GM08714 (cell line): Measurements from ENCODE around the gene SEC16B.
"Not testable (repeated sequence)": the region's sequence is repeated elsewhere in the genome, so short reads cannot be mapped to it uniquely, and the experiment has no call there.

Experiments used
- H3K4me3 ChIP-seq: fragments of 200-500 bp; sonication (Bioruptor generic); 2 replicates; pipeline ENCODE4 v1.5.1; 2014; ENCODE audit warnings: mild to moderate bottlenecking, low read length, inconsistent platforms
- ZNF274 ChIP-seq: IDR thresholded peaks from 2 replicates; pipeline ENCODE4 v1.6.1; 2012; ENCODE audit warnings: mild to moderate bottlenecking, low read depth, low read length

Gene SEC16B

DNA sequence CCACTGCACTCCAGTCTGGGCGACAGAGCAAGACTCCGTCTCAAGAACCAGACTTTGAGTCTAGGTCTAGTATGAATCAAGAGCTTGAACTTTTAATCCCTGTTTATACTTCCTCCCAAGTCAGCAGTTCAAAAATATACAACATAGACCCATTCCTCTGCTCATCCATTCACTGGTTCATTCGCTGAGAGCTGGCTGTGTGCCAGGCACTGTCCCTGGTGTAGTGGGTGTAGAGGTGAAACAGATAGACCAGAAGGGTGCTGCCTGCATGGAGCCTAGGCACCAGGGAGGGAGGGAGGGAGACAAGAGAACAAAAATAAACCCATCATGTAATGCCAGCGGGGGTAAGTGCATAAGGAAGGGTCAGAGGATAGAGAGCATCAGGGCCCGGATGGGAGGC, 25.5 kb upstream of the SEC16B start:
- TF ChIP-seq ZNF274, result no peak
- no peak overlapping the region for H3K4me3 ChIP-seq

DNA sequence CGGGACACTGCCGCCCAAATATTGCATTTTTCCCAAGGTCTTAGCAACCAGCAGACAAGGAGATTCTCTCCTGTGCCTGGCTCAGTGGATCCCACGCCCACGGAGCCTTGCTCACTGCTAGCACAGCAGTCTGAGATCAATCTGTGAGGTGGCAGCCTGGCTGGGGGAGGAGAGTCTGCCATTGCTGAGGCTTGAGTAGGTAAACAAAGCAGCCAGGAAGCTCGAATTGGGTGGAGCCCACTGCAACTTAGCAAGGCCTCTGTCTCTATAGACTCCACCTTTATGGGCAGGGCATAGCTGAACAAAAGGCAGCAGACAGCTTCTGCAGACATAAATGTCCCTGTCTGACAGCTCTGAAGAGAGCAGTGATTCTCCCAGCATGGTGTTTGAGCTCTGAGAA, 16.4 kb upstream of the SEC16B start:
- H3K4me3 ChIP-seq, result not testable (repeated sequence)

DNA sequence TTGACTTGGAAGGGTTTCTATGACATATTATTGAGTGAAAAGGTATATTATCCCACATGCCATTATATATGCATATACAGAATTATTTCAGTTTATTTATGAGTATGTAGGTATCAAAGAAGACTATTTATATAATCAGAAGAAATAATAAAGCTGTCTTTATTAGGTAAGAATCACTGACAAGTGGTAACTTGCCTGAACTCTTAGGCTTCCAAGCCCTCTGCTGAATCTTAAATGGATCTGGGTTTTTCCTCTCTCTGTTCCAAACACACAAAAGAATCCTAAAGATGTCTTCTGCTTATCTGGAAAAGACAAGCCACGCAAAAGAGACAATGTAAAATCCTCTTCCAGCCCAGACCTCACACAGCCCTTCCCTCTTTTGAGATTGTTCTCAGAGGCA, 14.9 kb upstream of the SEC16B start:
- H3K4me3 ChIP-seq, result no peak overlapping the region
- no peak for TF ChIP-seq ZNF274

DNA sequence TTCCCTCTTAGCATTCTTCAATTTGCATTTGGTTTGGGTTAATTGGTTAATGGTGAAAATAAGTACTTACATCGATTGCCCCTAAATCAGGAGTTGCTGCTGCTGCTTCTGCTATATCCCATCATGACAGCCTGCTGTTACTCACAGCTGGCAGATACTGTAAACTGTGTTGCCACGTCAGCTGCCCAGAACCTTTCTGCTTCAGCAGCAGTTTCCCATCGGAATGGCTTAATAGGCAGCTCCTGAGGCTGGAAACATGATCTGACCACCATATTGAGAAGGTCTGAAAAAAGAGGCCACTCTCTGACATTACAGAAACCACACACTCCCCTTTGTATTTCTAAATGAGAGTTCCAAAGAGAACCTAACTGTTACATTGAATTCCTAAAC, 14.3 kb upstream of the SEC16B start:
- no peak for TF ChIP-seq ZNF274
- H3K4me3 ChIP-seq, result no peak overlapping the region

DNA sequence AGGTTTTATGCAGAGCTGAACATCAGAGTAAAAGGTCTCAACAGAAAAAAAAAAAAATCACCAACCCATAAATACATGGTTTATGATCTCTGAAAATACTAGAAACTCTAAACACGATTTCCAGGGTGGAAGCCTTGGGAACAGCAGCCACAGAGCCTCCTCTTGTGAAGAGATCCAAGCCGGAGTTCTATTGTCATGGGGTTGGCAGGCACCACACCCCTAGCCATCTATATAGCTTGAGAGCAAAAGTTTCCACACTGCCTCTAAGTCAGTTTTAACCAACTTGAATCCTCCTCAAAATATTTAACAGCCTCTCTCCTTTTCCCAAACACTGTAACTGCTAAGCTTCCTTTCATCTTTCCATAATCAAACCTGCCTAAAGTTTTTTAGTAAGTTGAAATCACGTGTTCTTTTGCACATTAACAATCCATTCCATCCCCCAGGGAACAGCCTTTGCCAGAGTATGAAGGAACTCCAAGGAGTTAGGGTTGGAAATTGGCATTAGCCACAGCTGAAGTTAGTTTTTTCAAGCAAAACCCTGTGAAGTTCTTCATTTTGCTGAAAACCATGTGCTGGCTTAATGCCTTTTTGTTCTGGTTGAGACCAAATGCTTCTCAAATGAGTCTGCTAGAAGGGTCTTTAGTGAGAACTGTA, 13.8 kb upstream of the SEC16B start:
- no peak overlapping the region for H3K4me3 ChIP-seq
- TF ChIP-seq ZNF274, result no peak

DNA sequence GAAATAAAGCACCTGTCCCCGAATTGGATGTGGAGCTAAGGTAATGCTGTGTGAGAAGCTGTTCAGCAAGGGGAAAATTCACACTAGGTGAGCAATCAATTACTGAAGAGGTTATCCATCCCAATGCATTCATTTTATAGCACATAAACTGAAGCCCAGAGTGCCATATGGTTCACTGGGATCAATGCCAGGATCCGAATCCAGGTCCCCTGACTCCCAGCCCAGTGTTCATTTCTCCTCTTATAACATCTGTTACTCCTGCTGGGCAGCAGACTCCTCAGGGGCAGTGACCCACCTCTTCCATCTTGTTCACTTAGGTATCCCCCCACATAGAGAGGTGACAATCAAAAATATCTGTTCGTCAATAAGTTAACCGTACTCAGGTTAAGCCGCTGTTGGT, 13.2 kb upstream of the SEC16B start:
- H3K4me3 ChIP-seq, result no peak overlapping the region
- TF ChIP-seq ZNF274, result no peak

DNA sequence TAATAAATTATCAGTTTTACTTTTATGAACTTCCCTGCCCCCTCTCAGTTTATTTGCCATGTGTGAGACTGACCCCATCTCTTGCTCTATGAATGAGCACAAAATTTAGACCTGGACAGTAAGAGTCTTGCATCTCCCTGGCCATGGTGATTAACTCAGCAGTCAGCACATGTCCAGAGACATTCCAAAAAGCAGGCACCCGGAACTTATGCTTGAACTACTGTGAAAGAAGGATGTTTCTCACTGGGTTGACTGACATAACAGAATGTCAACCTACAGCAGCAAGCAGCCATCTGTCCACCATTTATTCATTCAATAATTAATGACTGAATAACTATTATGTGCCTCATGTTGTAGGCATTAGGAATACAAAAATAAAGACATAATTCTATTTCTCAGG, 11.3 kb upstream of the SEC16B start:
- no peak overlapping the region for H3K4me3 ChIP-seq
- TF ChIP-seq ZNF274, result no peak

DNA sequence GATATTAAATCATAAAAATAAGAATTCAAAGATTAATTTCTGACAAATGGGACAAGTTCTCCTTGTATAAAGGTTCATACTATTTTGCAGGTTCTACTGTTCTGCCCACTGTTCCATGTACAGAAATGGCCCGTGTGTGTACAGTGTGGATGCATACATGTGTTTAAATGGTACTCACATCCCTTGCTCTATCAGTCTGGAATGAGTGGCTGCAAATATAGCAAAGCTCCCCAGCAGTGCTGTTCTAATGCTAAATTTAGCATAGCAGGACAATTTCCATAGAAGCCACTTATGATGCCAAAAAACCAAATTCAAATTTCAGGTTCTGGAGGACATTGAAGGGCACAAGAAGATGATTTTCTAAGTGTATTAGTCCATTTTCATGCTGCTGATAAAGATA, 9.4 kb upstream of the SEC16B start:
- no peak for TF ChIP-seq ZNF274
- H3K4me3 ChIP-seq, result no peak overlapping the region

DNA sequence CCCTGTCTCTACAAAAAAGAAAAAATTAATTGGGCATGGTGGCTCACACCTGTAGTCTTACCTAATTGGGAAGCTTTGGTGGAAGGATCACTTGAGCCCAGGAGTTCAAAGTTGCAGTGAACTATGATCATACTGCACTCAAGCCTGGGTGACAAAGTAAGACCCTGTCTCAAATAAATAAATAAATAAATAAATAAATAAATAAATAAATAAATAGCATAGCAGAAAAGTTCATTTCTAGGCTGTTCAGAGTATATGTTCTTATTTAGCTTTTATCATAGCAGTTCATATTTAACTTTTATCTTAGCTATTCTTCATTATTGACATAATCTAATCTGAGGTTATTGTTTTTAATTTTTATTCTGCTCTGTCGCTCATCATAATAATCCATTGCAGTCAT, 8.7 kb upstream of the SEC16B start:
- no peak for TF ChIP-seq ZNF274
- H3K4me3 ChIP-seq, result no peak overlapping the region

DNA sequence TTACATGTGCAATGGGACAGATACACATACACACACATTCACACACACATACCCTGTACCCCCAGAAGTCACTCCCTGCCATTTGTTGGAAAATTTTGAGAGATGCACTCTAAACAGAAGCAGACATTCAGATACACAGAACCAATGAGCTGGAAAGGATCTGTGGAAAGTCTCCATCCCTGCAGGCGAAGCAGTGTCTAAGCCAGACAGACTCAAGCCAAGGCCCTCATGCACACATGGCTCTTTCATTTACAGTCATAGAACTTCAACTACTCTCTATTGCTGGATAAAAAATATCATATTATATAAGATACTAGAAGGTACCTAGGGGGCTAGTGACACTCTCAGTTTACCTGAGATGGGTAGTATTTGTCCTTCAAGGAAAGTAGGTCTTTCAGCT, 7.3 kb upstream of the SEC16B start:
- TF ChIP-seq ZNF274, result no peak
- no peak overlapping the region for H3K4me3 ChIP-seq

DNA sequence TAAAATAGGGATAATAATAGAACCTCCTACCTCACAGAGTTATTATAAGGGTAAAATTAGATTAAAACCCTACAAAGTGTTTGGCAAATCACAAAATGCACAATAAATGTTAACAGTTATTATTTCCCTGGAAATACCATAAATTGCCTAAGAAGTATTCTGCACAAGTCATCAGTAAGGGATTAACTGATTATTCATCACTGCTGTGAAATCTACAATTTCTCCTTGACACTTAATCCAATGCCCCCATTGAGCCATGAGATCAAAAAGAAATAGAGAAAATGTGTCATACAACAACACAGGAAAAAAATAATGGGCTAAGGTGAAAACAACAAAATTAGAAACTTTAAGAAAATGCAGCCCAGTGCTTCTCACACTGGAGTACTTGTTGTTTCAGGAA, 6.7 kb upstream of the SEC16B start:
- no peak for TF ChIP-seq ZNF274

DNA sequence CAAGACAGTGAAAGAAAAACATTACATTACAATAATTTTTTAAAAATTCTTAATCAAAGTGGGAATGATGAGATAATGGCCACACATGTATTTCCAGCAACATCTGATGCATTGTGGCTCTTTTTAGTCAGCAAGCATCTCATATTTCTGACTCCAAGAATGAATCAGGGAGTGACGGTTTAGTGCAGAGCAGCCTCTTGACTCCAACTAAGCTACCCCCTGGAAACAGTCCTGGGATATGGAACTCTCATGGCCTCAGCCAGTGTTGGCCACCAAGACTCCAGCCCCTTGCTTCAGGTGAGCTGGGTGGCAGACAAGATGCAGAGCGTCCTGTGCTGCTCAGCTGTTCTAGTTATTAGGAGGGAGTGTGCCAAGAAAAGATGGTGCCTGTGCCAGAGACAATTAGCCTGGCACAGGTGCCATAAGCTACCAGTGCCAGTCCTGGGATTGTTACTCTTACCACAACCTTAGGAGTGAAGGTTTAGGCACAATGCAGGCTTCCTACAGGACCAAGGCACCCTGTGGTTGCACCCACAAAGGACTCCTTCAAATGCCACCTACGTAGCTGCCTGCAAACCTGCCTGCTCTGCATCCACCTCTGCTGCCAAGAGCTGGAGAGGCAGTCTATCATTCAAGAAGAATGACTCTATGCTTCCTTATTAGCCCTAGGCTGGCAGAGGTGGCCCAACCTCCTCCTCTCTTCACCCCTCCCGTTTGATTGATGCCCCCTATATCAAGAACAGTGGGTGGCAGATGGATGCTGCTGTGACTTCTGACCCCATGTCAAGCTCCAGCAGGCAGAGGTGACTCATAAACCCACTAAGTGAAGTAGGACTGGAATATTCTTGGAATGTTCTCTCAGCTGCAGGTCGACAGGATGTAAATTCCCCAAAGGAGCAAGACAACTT, 6.0 kb upstream of the SEC16B start:
- H3K4me3 ChIP-seq, result no peak overlapping the region

More for the DNA sequence above, 6.7 kb upstream of the SEC16B start:
- no peak overlapping the region for H3K4me3 ChIP-seq

DNA sequence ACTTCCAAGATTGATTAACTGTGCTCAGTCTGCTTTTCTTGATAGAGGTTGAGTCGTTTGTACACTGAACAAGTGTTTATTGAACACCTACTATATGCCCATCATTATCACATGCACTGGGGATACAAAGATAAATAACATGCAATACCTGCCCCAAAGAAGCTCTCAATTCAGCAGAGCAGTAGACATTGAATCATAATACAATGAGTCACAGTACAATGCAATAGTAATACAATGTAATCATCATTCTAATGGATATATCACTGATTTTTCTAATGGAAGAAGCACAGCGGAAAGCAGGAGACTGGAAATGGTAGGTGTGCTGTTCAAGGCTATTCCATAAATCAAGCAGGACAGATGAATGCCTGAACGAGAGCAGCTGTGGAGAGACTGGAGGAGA, 3.7 kb upstream of the SEC16B start:
- no peak for TF ChIP-seq ZNF274
- H3K4me3 ChIP-seq, result no peak overlapping the region

More for the DNA sequence above, 6.0 kb upstream of the SEC16B start:
- no peak for TF ChIP-seq ZNF274

DNA sequence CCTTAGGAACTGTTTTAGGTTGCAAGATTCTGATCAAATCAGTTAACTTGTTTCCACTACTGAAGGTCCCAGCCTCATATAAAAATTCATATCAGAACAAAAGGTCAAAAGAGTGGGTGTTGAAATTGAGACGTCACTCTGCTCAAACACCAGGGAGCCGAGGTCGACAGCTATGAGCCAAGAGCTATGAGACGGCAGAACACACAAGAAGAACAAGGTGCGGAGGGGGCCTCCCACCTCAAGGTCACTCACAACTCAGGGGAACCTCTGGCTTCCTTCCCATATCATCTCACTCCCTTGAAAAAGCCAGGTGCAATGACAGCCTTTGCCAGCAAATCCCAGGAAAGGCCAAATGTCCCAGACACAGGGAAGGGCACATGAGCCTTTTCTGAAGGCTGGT, 749 bp downstream of the SEC16B start:
- no peak for TF ChIP-seq ZNF274
- no peak overlapping the region for H3K4me3 ChIP-seq

DNA sequence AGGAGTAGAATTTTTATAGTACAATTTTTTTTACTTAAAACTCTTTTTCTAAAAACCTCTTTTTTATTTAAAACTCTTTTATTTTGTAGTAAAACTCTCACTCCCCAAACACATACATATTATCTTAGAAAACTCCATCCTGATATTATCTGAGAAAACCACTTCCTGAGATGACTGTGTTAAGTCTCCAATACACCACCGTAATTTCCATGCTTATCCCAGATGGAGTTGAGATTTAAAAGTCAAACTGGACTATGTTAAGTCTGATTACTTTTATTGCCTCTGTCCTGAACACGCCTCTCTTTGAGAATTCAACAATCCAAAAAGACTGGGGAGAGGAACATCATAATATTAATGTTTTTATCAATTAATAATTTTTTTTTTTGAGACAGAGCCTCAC, 3.7 kb downstream of the SEC16B start:
- H3K4me3 ChIP-seq, result no peak overlapping the region
- TF ChIP-seq ZNF274, result no peak
